HL-60 (cell line): ENCODE data around the gene ABCD1.

Experiments
- DNase-seq, 2 experiments: peaks; one replicate each; pipeline ENCODE4 v3.0.0-alpha.2; 2010 to 2020; ENCODE audit warnings: low read depth in 1 of 2, low spot score in 1 of 2
- H3K27ac ChIP-seq: fragments of 250-450 bp; sonication (Bioruptor Pico); replicated peaks from 2 replicates; pipeline ENCODE4 v1.5.1; 2020; ENCODE audit warnings: mild to moderate bottlenecking, moderate library complexity
- H3K27me3 ChIP-seq: fragments of 250-450 bp; sonication (Bioruptor Pico); 2 replicates; pipeline ENCODE4 v1.5.1; 2021; ENCODE audit warnings: mild to moderate bottlenecking, moderate library complexity; ENCODE audit not compliant: insufficient read depth, poor library complexity, severe bottlenecking
- H3K4me3 ChIP-seq: replicated peaks from 2 replicates; pipeline ENCODE4 v1.5.1; 2011; ENCODE audit warnings: mild to moderate bottlenecking, control low read depth, low read length; ENCODE audit not compliant: insufficient read depth
- CTCF ChIP-seq: IDR thresholded peaks from one replicate; pipeline ENCODE4 v1.5.1; 2011; ENCODE audit warnings: low read length, control low read depth, inconsistent platforms; ENCODE audit not compliant: insufficient read depth
- GABPA ChIP-seq: IDR thresholded peaks from 2 replicates; pipeline ENCODE4 v1.6.1; 2012; ENCODE audit warnings: low read depth
- POLR2AphosphoS5 ChIP-seq: IDR thresholded peaks from 2 replicates; pipeline ENCODE4 v1.6.1; 2012; ENCODE audit warnings: low read depth
- REST ChIP-seq: IDR thresholded peaks from 2 replicates; pipeline ENCODE4 v1.6.1; 2012; ENCODE audit warnings: low read depth; ENCODE audit not compliant: insufficient replicate concordance
- SPI1 ChIP-seq: IDR thresholded peaks from 2 replicates; pipeline ENCODE4 v1.6.1; 2012; ENCODE audit warnings: low read depth, mild to moderate bottlenecking, borderline replicate concordance

Gene ABCD1

GRCh38 chrX:153763989-153764755 lies 39.5 kb downstream of the ABCD1 start, which contains the start of gene PLXNB3:
Gene PLXNB3 (plus strand): TSS chrX:153764249. CDS start chrX:153765536, 1,287 bp downstream.
- Histone ChIP-seq H3K27ac (no peak within 1 kb of the TSS), H3K27me3 (no peaks in the 10 kb centered on the region), H3K4me3 (no peak within 1 kb of the TSS)
- DNase-seq: peak; percentile 29 to 77
- no peak for TF ChIP-seq POLR2AphosphoS5
- no peak for TF ChIP-seq GABPA
- TF ChIP-seq CTCF: peak; percentile 49
- no peak for TF ChIP-seq REST

GRCh38 chrX:153764786-153765137 lies 40.1 kb downstream of the ABCD1 start:
- Histone ChIP-seq H3K4me3 (no peak overlapping the region), H3K27ac (no peak overlapping the region), H3K27me3 (no peaks in the 10 kb centered on the region)
- DNase-seq: no peak
- TF ChIP-seq CTCF (no peak), SPI1 (no peak), REST (no peak), GABPA (no peak), POLR2AphosphoS5 (no peak)

- no peak overlapping the region for H3K27ac ChIP-seq
- H3K27me3 ChIP-seq: no peaks in the 10 kb centered on the region
- H3K4me3 ChIP-seq: no peak overlapping the region
- TF ChIP-seq REST (no peak), SPI1 (no peak), GABPA (no peak), CTCF (no peak), POLR2AphosphoS5 (no peak)
- no peak for DNase-seq
Measured at GRCh38 chrX:153765138-153766079, 40.8 kb downstream of the ABCD1 start.
